Fibroblast of mammary gland (primary cell): Measurements from ENCODE around the gene NEGR1.

ENCODE experiments used
- DNase-seq: peaks from one replicate; pipeline ENCODE4 v3.0.0-alpha.2; 2010; ENCODE audit warnings: low read depth
- H3K4me3 ChIP-seq: 2 replicates; pipeline ENCODE4 v1.5.1; 2011; ENCODE audit warnings: low read depth, mild to moderate bottlenecking, low read length, moderate library complexity; ENCODE audit not compliant: control insufficient read depth
- CTCF ChIP-seq: conservative IDR thresholded peaks from 2 replicates; pipeline ENCODE4 v1.5.1; 2011; ENCODE audit warnings: low read depth, low read length, inconsistent platforms; ENCODE audit not compliant: control insufficient read depth, insufficient read depth

NEGR1 gene

DNA sequence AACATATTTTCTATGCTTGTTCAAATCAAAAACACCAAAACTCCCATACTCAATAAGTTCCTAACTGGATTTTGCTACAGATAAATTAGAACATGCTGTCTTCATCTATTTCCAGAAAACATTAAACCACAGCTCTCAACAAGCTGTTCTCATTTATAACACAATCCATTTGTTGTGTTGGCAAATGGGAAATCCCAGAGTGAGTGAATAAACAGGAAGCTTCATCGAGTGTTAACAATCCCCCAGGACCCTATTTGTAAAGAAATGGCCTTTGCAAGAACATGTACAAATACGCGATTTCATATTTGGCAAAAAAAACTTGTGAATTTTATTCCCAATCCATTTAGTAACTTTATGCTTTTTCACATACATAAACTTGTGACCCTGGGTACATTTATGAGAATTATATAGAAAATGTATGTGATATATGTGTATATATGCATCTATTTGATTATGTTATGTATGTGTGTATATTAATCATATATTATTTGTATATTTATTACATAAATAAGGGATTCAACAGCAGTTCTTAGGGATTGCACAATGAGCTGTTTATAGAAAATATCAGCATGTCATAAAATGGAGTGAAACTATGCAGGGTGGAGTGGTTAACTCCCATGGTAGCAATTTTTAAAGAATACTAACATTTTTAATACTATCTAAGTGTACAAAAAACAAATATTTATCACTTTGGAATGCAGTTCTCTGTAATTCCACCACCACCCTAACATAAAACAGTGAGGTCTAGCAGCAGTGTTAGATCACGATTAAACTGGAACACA, 160.0 kb downstream of the NEGR1 start:
- peak; percentile 54 for DNase-seq

GRCh38 chr1:72119491-72119890, 162.8 kb downstream of the NEGR1 start:
- no peak for TF ChIP-seq CTCF
- no peak overlapping the region for H3K4me3 ChIP-seq
- no peak for DNase-seq

More for the DNA sequence above, 160.0 kb downstream of the NEGR1 start:
- TF ChIP-seq CTCF = no peak
- H3K4me3 ChIP-seq = no peak overlapping the region

DNA sequence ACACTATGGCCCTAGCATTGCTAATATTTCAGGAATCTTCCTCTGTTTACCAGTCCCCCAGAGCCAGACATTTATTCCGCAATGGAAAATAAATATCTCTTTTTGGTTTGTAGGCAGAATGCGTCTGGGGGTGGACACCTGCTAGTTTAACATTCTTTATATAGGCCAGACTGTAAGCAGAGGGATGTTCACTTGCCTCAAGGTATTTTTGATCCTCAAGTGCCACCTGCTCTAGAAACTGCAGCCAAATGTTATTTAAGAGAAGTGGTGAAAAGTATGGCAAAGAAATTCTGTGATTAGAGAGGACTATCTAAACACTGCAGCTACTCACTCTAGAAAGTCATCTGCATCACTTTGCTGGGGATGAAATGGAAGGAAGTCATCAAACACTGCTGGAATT, 164.7 kb downstream of the NEGR1 start:
- TF ChIP-seq CTCF = no peak
- H3K4me3 ChIP-seq = no peak overlapping the region
- DNase-seq = no peak

- DNase-seq = no peak
- H3K4me3 ChIP-seq = no peak overlapping the region
- no peak for TF ChIP-seq CTCF
Observed at GRCh38 chr1:72115290-72115689, 167.0 kb downstream of the NEGR1 start.

DNA sequence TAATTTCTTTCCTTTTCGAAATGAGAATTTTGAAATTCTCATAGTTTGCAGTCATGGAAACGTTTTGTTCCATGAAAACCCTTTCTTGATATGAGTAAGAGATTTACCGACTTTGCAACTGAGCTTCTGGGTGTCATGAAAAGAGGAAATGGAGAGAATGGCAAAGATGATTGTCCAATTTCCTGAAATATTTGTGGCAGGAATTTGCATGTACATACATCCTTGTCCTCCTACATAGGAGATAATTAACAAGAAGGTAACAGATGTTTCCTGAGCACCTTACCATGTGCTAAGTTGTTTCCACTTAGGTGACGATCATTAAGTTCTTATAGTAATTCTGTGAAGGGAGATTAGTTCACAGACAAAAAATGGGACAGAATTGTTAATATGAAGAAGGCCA, 170.7 kb downstream of the NEGR1 start:
- no peak for DNase-seq
- no peak for TF ChIP-seq CTCF
- H3K4me3 ChIP-seq = no peak overlapping the region

DNA sequence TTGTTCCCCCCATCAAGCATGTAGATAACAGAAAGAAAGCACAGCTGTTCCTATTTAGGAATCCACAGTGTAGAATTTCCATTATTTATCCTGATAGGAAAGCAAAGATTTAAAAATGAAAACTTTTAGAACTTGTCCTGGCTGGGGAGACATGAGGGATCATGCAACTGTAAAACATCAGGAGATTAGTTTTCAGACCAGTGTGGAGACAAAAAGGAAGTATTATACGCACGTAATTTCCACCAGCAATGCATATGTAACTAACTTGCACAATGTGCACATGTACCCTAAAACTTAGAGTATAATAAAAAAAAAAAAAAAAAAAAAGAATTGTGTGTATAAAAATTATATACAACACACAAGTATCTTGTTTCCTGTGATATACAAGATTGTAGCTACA, 172.4 kb downstream of the NEGR1 start:
- no peak for DNase-seq
- H3K4me3 ChIP-seq = no peak overlapping the region
- TF ChIP-seq CTCF = no peak

DNA sequence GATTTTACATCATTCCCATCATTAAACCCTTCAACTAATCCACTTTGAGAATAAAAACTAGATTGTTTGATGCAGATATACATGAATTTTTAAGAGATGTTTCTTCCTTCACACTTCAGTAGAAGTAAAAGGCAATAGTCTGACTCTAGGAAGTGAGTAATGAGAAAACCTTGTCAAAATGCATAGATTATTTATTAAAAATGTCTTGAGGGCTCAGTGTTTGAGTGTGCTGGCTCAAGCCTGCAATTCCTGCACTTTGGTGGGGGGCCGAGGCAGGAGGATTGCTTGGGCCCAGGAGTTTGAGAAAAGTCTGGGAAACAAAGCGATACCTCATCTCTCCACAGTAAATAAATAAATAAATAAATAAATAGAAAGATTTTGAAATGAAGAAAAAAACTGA, 177.1 kb downstream of the NEGR1 start:
- no peak overlapping the region for H3K4me3 ChIP-seq
- no peak for TF ChIP-seq CTCF
- DNase-seq = no peak
